HepG2 (cell line): ENCODE results near the gene LRRTM3. TPM values are rescaled to one million over a fixed set of nuclear protein-coding genes. Genes with fewer than 3 reads are reported as not detected.

Source experiments
- ATAC-seq: fragments of 200-7000 bp; cut with Tn5 transposase; 3 replicates; pipeline ENCODE4 v1.9.1; 2020; ENCODE audit warnings: mild to moderate bottlenecking, moderate library complexity
- BruUV-seq: library from RNA; stranded (reverse); fragments of 400-500 nt; replicated peaks from 2 replicates; lab custom pipeline; 2021; lab: Mats Ljungman, UMichigan
- CTCF ChIA-PET: fragments of 300-600 bp; formaldehyde crosslinking; extraction: SDS; loops from one replicate; lab custom pipeline; 2021; ENCODE audit warnings: low total read pairs, inconsistent platforms, low intra/inter-chr PET ratio; lab: Yijun Ruan, JAX
- POLR2A ChIA-PET: fragments of 350-600 bp; sonication (Branson Sonifier 250); formaldehyde crosslinking; loops from one replicate; lab custom pipeline; 2020; ENCODE audit warnings: antibody characterized with exemption, inconsistent platforms; lab: Yijun Ruan, JAX
- DNase-seq: peaks from one replicate; pipeline ENCODE4 v3.0.0-alpha.2; 2015; ENCODE audit warnings: low spot score
- FAIRE-seq: peaks from 3 replicates; lab custom pipeline; 2011; peaks lifted over from hg19 to GRCh38; lab: Jason Lieb, UNC
- H2AFZ ChIP-seq: one replicate; pipeline ENCODE4 v1.6.1; 2011; ENCODE audit warnings: low read length, inconsistent platforms
- H3K27ac ChIP-seq: fragments of 300-600 bp; 3 replicates; pipeline ENCODE4 v1.8.0; 2011; ENCODE audit warnings: mixed run types, mild to moderate bottlenecking, mixed read lengths, low read length, inconsistent platforms; ENCODE audit not compliant: insufficient read depth; ENCODE audit errors: extremely low read length
- H3K27me3 ChIP-seq, 2 experiments: fragments of 200-600 bp in 1 of 2; 2 replicates in 1 of 2; 3 replicates in 1 of 2; pipeline versions ENCODE4 v1.6.0 to v1.8.0; 2011; ENCODE audit warnings: low read length in 2 of 2, mild to moderate bottlenecking in 2 of 2, moderate library complexity in 2 of 2, inconsistent platforms in 1 of 2; ENCODE audit not compliant: insufficient read depth in 2 of 2, control insufficient read depth in 1 of 2
- H3K36me3 ChIP-seq, 2 experiments: fragments of 200-600 bp in 1 of 2; replicated peaks in 1 of 2; 2 replicates in 1 of 2; 3 replicates in 1 of 2; pipeline versions ENCODE4 v1.5.1 to v1.8.0; 2011; ENCODE audit warnings: low read length in 2 of 2, inconsistent platforms in 1 of 2; ENCODE audit not compliant: insufficient read depth in 2 of 2, control insufficient read depth in 1 of 2
- H3K4me1 ChIP-seq: 2 replicates; pipeline ENCODE4 v1.5.1; 2012; ENCODE audit warnings: low read length, inconsistent platforms; ENCODE audit not compliant: insufficient read depth
- H3K4me2 ChIP-seq: 2 replicates; pipeline ENCODE4 v1.6.0; 2011; ENCODE audit warnings: low read depth, low read length, inconsistent platforms
- H3K4me3 ChIP-seq, 3 experiments: fragments of 200-600 bp in 1 of 3; sonication (generic), shearing (Covaris generic) in 1 of 3; replicated peaks in 1 of 3; 2 replicates each; pipeline ENCODE4 v1.5.1; 2011 to 2016; ENCODE audit warnings: low read length in 3 of 3, inconsistent platforms in 2 of 3, low read depth in 2 of 3, mild to moderate bottlenecking in 2 of 3, control low read depth in 1 of 3, mixed read lengths in 1 of 3; ENCODE audit not compliant: insufficient read depth in 1 of 3
- H3K79me2 ChIP-seq: one replicate; pipeline ENCODE4 v1.6.1; 2011; ENCODE audit warnings: low read length, inconsistent platforms; ENCODE audit not compliant: insufficient read depth
- H3K9ac ChIP-seq: 2 replicates; pipeline ENCODE4 v1.6.0; 2011; ENCODE audit warnings: mild to moderate bottlenecking, low read depth, low read length, inconsistent platforms; ENCODE audit not compliant: insufficient read depth
- H3K9me3 ChIP-seq: 2 replicates; pipeline ENCODE4 v1.5.1; 2012; ENCODE audit warnings: mild to moderate bottlenecking, low read length
- H4K20me1 ChIP-seq: 2 replicates; pipeline ENCODE4 v1.6.0; 2011; ENCODE audit warnings: inconsistent platforms, mild to moderate bottlenecking, low read length, moderate library complexity; ENCODE audit not compliant: insufficient read depth
- ATF7-NPFF ChIP-seq: sonication (generic); formaldehyde crosslinking; IDR thresholded peaks from 2 replicates; pipeline ENCODE4 v1.8.1; 2023; ENCODE audit warnings: mild to moderate bottlenecking, low read depth, missing genetic modification reagents, moderate library complexity
- CEBPB ChIP-seq: IDR thresholded peaks from 2 replicates; pipeline ENCODE4 v1.6.1; 2011; ENCODE audit warnings: low read depth, low read length, improper control_type of control experiment, borderline replicate concordance
- DNMT3B ChIP-seq: conservative IDR thresholded peaks from 2 replicates; pipeline ENCODE4 v1.6.1; 2016; ENCODE audit warnings: missing biosample characterization, control low read depth
- ERF ChIP-seq: IDR thresholded peaks from 2 replicates; pipeline ENCODE4 v1.6.1; 2018; ENCODE audit warnings: missing biosample characterization, missing genetic modification reagents
- GATAD2A ChIP-seq: IDR thresholded peaks from 2 replicates; pipeline ENCODE4 v1.6.1; 2016
- HNF4A ChIP-seq: sonication (generic); formaldehyde crosslinking; IDR thresholded peaks from 2 replicates; pipeline ENCODE4 v1.4.0; 2020; ENCODE audit warnings: missing genetic modification reagents
- NONO ChIP-seq, 2 experiments: fragments of 450-650 bp in 1 of 2; sonication (generic) in 1 of 2; formaldehyde crosslinking in 1 of 2; IDR thresholded peaks in 1 of 2; conservative IDR thresholded peaks in 1 of 2; 2 replicates each; pipeline versions ENCODE4 v1.6.1 to v1.8.0; 2017 to 2022; ENCODE audit warnings: mild to moderate bottlenecking in 1 of 2, missing genetic modification reagents in 1 of 2, moderate library complexity in 1 of 2
- STAG1 ChIP-seq: sonication (generic); formaldehyde crosslinking; IDR thresholded peaks from 2 replicates; pipeline ENCODE4 v1.4.0; 2020; ENCODE audit warnings: missing genetic modification reagents
- TBX3 ChIP-seq: fragments of 450-650 bp; IDR thresholded peaks from 2 replicates; pipeline ENCODE4 v1.6.1; 2017; ENCODE audit warnings: antibody characterized with exemption, mild to moderate bottlenecking, inconsistent platforms, borderline replicate concordance
- ZFP62 ChIP-seq: sonication (generic); formaldehyde crosslinking; IDR thresholded peaks from 2 replicates; pipeline ENCODE4 v1.4.0; 2020; ENCODE audit warnings: missing genetic modification reagents
- WGBS: methylation state at CpG from one replicate; pipeline ENCODE4 v1.1.6; 2017; ENCODE audit warnings: low lambda C conversion rate; 5-methylcytosine and 5-hydroxymethylcytosine counted together
- in situ Hi-C: cut with HindIII; loops from 2 replicates; pipeline ENCODE4 v1.10.0; 2017; ENCODE audit warnings: low pct_unique_long_range_greater_than_20kb; ENCODE audit not compliant: extremely low pct_ligation_motif_present
- intact Hi-C: fragments of 100-400 bp; cut with micrococcal nuclease; formaldehyde crosslinking; loops from one replicate; pipeline ENCODE4 v1.10.0; 2022; ENCODE audit not compliant: unreplicated experiment
- polyA plus RNA-seq, 8 experiments: library from polyadenylated mRNA; depleted of rRNA in 3 of 8; stranded (reverse) in 7 of 8; unstranded in 1 of 8; fragments of >200 nt; fragmentation: Illumina TruSeq in 4 of 8; extraction: Trizol in 4 of 8; gene quantifications; 2 replicates each; pipeline versions ENCODE4 v1.2.1 to v1.2.3, GENCODE V29; 2011 to 2016; ENCODE audit warnings: low read depth in 4 of 8, missing spikeins in 1 of 8, mixed read lengths in 1 of 8; ENCODE audit not compliant: insufficient read depth in 1 of 8
- total RNA-seq, 5 experiments: library from RNA; depleted of rRNA; stranded (reverse); fragments of >200 nt; fragmentation: Illumina TruSeq; extraction: Trizol; gene quantifications; 2 replicates each; pipeline ENCODE4 v1.2.3, GENCODE V29; 2016; ENCODE audit warnings: low read depth in 1 of 5
- TF ChIP-seq, protein P1 (sequence below): IDR thresholded peaks from 2 replicates; pipeline ENCODE4 v1.6.1; 2016; ENCODE audit warnings: missing biosample characterization, missing genetic modification reagents, low read depth
- TF ChIP-seq, protein P2 (sequence below): IDR thresholded peaks from 2 replicates; pipeline ENCODE4 v1.6.1; 2016; ENCODE audit warnings: missing compliant biosample characterization, missing genetic modification reagents, borderline replicate concordance

Gene LRRTM3
- total and polyA plus RNA-seq, 2 of the 13 experiments (the other 11 are each of a cell fraction or from before 2014, with no cell fraction given) = not detected

DNA sequence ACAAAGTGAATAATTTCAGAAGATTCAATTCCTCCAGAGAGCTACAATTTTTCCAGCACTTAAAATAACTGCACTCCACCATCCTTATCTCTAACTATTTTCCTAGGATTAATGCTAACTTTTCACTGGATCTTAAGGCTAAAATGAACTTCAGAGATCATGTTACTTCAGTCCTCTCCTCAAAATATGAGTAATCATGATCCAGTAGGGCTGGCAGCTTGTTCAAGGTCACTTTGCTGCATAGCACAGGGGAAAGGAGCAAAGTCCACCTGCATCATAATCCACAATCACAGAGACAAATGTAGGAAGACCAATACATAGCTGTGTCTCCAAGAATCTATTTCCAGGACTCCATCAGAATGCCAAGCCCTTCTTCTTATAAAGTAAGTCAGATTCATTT, 150.3 kb downstream of the LRRTM3 start (continued):
- TF ChIP-seq ATF7-NPFF (no peak), GATAD2A (0 out of 2 replicates have a peak, but pooled peaks have one; percentile 25), HNF4A (CRISPR knock-in tag) (peak; percentile 88), DNMT3B (no peak)
- TF ChIP-seq, protein P1, sequence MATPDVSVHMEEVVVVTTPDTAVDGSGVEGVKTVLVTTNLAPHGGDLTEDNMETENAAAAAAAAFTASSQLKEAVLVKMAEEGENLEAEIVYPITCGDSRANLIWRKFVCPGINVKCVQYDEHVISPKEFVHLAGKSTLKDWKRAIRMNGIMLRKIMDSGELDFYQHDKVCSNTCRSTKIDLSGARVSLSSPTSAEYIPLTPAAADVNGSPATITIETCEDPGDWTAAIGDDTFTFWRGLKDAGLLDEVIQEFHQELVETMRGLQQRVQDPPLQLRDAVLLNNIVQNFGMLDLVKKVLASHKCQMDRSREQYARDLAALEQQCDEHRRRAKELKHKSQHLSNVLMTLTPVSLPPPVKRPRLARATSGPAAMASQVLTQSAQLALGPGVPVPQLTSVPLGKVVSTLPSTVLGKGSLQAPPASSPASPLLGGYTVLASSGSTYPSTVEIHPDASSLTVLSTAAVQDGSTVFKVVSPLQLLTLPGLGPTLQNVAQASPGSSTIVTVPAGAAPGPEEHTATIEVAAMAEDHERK (CRISPR knock-in tag) = no peak
- TF ChIP-seq, all 625 proteins: peak for 10

DNA sequence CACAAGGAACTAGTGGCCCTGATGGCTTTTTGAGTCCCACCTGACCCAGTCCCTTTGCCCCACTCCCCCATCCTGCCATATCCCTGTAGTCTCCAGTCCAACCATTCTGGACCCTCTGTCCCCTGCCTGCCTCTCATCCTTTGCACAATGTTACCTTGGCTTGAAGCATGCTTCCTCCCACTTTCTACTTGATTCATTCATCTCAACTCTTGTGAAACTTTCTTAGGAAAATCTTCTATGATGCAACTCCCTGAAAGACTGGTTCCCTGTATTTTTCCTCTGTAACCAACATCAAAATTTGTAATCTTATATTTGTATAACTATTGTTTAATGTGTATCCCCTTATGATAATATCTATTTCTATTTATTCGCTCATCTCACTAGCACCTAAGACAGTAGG, 151.5 kb downstream of the LRRTM3 start:
- no peak overlapping the region for H3K27ac ChIP-seq
- no peak for DNase-seq
- FAIRE-seq = no peak
- TF ChIP-seq ERF (CRISPR knock-in tag) = no peak
- TF ChIP-seq, protein P2, sequence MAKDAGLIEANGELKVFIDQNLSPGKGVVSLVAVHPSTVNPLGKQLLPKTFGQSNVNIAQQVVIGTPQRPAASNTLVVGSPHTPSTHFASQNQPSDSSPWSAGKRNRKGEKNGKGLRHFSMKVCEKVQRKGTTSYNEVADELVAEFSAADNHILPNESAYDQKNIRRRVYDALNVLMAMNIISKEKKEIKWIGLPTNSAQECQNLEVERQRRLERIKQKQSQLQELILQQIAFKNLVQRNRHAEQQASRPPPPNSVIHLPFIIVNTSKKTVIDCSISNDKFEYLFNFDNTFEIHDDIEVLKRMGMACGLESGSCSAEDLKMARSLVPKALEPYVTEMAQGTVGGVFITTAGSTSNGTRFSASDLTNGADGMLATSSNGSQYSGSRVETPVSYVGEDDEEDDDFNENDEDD = no peak
- no peak for TF ChIP-seq CEBPB
- no peak for TF ChIP-seq ZFP62 (CRISPR knock-in tag)
- no peak for TF ChIP-seq TBX3
- no peak for TF ChIP-seq STAG1 (CRISPR knock-in tag)
- TF ChIP-seq NONO (IDR thresholded peaks at IDR 0.05) = no peak
- no peak for TF ChIP-seq NONO (CRISPR knock-in tag; conservative IDR thresholded peaks at IDR 0.05)
- TF ChIP-seq, all 625 proteins: peak for 0
- no peaks in the 10 kb centered on the region for H3K9me3 ChIP-seq
- BruUV-seq = no TSS peak
- no peak overlapping the region for H3K4me2 ChIP-seq
- H4K20me1 ChIP-seq = no peaks in the 10 kb centered on the region
- CTCF ChIA-PET = no interaction called here
- no peak overlapping the region for H3K4me3 ChIP-seq
- no peaks in the 10 kb centered on the region for H3K27me3 ChIP-seq
- no peaks in the 10 kb centered on the region for H3K36me3 ChIP-seq
- in situ Hi-C loops = no loop called here
- no peak overlapping the region for H2AFZ ChIP-seq
- 40% methylated on average over 1 of the region's 1 CpG for WGBS
- H3K4me1 ChIP-seq = peaks cover 19% of the 10 kb centered on the region
- no peaks in the 10 kb centered on the region for H3K79me2 ChIP-seq
- H3K9ac ChIP-seq = no peak overlapping the region
- ATAC-seq = no peak
- intact Hi-C loops = no loop called here
- POLR2A ChIA-PET = no interaction called here
